Posterior vena cava (tissue), 2 donors: ENCODE data around the gene DNASE2B. TPM values are rescaled to one million over a fixed set of nuclear protein-coding genes. Genes with fewer than 3 reads are reported as not detected.

Source experiments
- DNase-seq: peaks from one replicate; pipeline ENCODE4 v3.0.0-alpha.2; 2020; ENCODE audit warnings: low spot score
- intact Hi-C, 2 donors: fragments of 100-400 bp; cut with DNase I; formaldehyde crosslinking; loops; one replicate each; pipeline versions ENCODE4 v1.14.1 to v1.14.2; 2022 to 2023
- total RNA-seq, 2 donors: library from RNA; stranded (reverse); fragmentation: NEBNext Ultra II Directional; extraction: Animal tissue kit (Norgen Biotek cat#: 25700); gene quantifications; one replicate each; pipeline ENCODE4 v1.2.1, GENCODE V29; 2021
- donor health status: DM: yes; HTN: yes; CAD: no.
- donor health status: DM: yes; HTN: yes; CAD: no.

Gene DNASE2B
- total RNA-seq, 2 donors from 2014 or later: not detected

DNA sequence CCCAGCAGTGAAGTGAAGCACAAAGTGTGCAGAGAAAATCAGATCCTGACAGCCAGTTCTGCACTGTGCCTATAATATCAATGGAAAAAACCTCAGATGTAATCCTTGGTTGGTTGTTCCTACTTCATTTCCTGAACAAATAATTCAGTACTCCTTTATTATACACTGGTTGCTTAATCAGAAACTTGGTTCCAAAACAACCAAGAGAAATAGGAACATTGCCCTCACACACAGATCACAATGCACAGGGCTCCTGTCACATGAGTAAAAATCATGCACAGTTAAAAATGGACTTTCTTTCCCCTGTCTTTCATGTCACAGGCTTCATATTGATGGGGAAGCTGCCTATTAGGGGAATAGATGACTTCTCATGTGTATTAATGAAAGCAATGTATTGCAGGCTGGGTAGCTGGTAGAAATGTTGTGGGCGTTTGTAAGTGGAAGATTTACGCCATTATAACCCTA lies 9.7 kb downstream of the DNASE2B start:
- no peak for DNase-seq
- intact Hi-C loops: no loop called here

- intact Hi-C loops: no loop called here
- no peak for DNase-seq
These were observed 11.6 kb downstream of the DNASE2B start for GRCh38 chr1:84409888-84410287.

GRCh38 chr1:84410328-84411095 lies 12.2 kb downstream of the DNASE2B start:
- no peak for DNase-seq
- intact Hi-C loops: no loop called here

DNA sequence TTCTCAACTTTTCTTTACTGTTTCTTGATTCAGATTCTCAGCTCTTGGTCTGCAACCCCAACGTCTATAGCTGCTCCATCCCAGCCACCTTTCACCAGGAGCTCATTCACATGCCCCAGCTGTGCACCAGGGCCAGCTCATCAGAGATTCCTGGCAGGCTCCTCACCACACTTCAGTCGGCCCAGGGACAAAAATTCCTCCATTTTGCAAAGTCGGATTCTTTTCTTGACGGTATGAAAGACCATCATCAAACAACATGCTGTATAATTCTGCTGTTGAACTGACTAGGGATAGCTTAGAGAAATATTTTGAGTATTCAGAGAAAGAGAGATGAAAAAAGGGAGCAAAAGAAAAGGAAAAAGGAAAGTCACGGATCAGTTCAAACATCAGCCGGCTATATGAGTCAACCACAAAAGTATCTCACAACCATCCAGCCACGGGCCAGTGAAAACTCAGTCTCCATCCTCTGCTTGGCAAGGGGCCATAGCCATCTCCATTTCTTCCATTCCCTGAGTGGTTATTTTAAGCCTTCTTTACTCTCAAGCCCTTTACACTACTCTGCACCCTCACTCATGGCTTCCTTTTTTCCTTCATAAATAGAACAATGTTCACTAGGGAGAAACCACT lies 14.1 kb downstream of the DNASE2B start:
- no peak for DNase-seq
- intact Hi-C loops: no loop called here

GRCh38 chr1:84415396-84415795 lies 17.1 kb downstream of the DNASE2B start:
- DNase-seq: no peak
- intact Hi-C loops: no loop called here

GRCh38 chr1:84422909-84423308 lies 24.6 kb downstream of the DNASE2B start:
- intact Hi-C loops: no loop called here
- DNase-seq: no peak

DNA sequence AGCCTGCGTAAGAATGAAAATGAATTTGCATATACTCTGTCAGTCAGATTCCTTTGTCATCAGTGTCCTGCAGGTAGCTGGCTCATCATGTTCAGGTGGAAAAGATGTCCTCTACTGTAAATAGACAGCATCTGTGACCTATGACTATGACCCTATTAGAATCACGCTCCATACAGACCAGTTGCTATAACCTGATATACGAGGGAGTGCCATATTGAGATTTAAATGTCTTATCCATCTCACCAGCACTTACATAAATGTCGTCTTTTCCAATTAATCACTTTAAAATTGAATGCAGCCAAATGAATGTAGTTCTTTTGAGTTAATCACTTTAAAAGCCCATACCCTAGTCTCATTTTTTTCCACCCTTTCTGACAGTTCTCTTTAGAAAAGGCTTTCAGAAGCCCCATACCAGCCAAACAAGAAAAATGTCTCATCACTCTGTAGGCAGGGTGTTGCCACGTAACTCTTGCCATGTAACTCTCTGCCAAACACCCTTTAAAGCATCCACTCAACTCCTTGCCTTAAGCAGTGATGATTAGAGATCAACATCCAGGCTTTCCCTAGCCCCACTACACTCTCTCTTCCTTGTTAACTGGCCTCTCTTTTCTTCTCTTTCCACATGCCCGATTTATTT lies 26.3 kb downstream of the DNASE2B start:
- no peak for DNase-seq
- intact Hi-C loops: no loop called here

DNA sequence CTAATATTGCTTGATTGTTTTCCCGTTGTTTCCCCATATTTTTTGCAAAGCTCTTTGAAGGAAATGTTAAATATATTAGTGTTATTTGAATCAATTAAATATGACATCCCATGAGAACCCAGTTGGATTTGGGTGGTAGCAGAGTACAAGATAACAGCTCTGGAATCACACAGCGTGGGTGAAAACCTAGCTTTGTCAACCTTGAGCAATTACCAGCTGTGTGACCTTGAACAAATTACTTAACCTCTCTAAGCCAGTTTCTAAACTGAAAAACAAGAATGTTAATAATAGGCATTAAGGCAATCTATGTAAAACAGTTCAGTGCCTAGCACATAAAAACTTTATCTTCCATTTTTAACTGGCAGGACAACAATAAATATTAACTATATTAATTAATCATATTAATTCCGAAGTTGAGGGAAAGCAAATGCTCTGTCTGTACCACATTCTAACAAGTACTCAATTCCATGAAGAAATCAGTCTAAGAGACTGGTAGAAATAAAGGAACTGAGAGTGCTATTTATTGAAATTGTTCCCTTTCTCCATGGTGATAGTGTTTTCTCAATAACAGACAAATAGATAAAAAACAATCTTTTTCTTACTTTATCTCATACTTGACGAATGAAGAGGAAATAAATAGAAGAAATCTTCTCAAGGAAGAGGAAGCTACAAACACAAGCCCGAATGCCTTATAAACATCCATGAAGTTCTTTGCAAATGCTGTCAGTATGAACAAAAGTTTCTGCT lies 27.0 kb downstream of the DNASE2B start:
- intact Hi-C loops: no loop called here
- no peak for DNase-seq

GRCh38 chr1:84426376-84426775 lies 28.1 kb downstream of the DNASE2B start:
- no peak for DNase-seq
- intact Hi-C loops: no loop called here

- no peak for DNase-seq
- intact Hi-C loops: no loop called here
These were observed 29.2 kb downstream of the DNASE2B start for GRCh38 chr1:84427250-84428188.

GRCh38 chr1:84428235-84428634 lies 30.0 kb downstream of the DNASE2B start:
- intact Hi-C loops: no loop called here

GRCh38 chr1:84429231-84429630 lies 30.9 kb downstream of the DNASE2B start:
- DNase-seq: no peak
- intact Hi-C loops: no loop called here

More at GRCh38 chr1:84428235-84428634, 30.0 kb downstream of the DNASE2B start:
- no peak for DNase-seq

DNA sequence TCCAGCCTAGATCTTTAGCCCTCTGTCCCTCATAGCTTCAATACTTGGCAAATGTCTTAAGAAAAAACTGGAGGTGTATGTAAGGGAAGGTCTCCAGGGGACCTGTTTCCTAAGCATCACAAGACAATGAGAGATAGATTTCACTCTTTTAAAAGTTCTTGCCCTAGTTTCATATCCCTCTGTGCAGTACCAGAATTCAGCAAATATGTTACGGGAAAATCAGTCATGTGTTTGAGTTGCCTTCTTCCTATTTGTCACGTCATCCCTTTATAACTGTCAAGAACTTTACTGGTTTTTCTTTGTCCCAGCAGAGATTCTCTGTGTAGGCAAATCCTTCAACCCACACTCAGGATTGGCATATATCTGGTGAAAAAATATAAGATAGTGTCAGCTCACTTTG lies 32.3 kb downstream of the DNASE2B start:
- intact Hi-C loops: loop anchor here (5.0 to 10.0 kb wide), 2 partner anchors 286 to 293 kb away; partner anchors contain the start of gene PRKACB (in 1 of the 2)
- no peak for DNase-seq

DNA sequence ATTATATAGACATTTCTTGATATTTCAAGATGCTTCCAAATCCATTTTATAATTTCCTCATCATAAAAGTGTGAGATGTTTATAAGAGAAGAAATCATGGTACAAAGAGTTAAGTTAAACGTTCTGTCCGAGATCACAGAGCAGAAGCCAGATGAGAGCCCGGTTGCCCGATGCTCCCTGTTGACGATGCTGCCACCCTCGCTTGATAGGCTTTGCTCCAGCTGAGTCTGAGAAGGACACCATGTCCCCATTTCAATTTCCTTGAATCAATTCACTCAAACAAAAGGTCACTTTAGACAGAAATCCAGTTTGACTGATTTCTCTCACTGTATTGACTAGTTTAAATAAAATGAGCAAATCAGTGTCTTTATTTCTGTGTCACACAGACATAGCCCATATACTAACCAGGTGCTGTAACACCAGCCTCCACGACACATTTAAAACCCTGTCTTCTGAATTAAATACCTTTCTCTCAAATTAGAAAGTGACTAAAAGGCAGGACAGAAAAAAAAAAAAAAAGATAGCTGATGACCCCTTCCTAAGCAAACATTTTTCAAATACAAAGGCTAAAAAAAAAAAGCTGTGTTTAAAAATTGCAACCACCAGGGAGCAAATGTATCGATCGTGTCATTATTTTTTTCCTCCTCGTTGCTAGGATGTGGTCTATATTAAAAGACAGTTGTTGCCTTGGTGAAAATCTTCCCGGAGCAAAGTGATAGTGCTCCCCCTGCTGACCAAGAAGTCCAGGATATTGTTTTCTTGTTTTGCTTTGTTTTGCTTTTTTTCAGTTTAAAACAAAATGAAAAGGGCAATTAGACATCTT lies 35.2 kb downstream of the DNASE2B start:
- DNase-seq: no peak
- intact Hi-C loops: loop anchor here (5.0 to 10.0 kb wide), 2 partner anchors 289 to 296 kb away; partner anchors contain the start of gene PRKACB (in 1 of the 2)

DNA sequence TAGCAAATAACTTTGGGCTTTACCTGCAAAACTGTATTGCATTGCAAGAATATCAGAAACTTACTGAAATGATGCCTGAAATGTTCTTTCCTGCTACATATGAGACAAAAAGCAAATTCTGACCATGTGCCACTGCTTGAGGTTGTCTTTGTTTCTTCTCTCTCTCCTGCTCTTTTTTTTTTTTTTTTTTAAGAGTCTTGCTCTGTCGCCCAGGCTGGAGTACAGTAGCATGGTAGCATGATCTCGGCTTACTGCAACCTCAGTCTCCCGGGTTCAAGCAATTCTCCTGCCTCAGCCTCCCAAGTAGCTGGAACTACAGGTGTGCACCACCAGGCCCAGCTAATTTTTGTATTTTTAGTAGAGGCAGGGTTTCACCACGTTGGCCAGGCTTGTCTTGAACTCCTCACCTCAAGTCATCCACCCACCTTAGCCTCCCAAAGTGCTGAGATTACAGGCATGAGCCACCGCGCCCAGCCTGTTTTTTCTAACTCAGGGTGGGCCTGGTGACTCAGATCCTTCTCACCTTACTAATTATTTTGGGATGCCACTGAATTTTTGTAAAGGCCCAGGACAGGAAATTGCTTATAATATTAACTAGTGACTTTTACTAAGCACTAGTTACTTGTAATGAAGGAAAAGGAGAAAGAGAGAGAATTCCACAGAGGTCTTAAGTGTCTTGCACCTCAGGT lies 35.9 kb downstream of the DNASE2B start:
- DNase-seq: no peak
- intact Hi-C loops: loop anchor here (5.0 to 10.0 kb wide), 2 partner anchors 289 to 297 kb away; partner anchors contain the start of gene PRKACB (in 1 of the 2)

DNA sequence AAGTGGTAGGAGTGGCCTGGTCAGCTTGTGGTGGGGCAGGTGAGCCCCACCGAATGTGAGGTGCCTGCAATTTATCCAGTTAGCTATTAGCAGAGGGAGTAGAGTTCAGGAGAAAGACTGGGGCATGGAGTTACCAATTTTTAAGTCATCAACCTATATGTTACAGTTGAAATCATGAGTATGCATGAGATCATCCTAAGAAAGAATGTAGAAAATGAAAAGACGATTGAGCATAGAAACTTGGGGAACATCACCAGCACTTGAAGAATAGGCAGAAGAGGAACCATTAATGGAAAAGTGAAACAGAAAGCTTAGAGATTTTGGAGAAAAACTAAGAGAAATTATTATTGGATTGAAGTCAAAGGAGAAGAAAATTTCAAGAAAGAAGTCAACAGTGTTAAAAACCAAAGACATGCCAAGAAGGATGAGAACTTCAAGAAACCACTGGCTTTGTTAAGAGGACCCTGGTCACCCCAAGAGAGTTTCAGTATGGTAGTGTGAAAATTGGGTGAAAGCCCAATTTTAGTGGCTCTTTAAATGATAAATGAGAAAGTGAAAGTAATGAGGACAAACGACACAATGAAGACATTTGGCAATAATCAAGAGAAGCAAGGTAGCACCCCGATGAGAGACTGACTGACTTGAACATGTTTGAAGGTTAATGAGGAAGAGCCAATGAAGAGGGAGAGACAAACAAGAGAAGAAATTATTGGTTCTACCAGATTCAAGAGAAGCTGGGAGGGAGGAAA lies 36.7 kb downstream of the DNASE2B start:
- intact Hi-C loops: loop anchor here (5.0 to 10.0 kb wide), 2 partner anchors 290 to 298 kb away; partner anchors contain the start of gene PRKACB (in 1 of the 2)
- no peak for DNase-seq
